Prostate gland (tissue), 2 donors: ENCODE data around the gene MSH4. TPM values are rescaled to one million over a fixed set of nuclear protein-coding genes. Genes with fewer than 3 reads are reported as not detected.

ENCODE experiments used
- DNase-seq: peaks from one replicate; pipeline ENCODE4 v3.0.0-alpha.2; 2019; ENCODE audit warnings: low spot score
- H3K27ac ChIP-seq, 2 donors: fragments of 200-600 bp; sonication (generic); 2 replicates each; pipeline ENCODE4 v1.5.1; 2017 to 2019
- H3K27me3 ChIP-seq: fragments of 200-600 bp; sonication (generic); replicated peaks from 2 replicates; pipeline ENCODE4 v1.5.1; 2019; ENCODE audit not compliant: insufficient read depth
- H3K36me3 ChIP-seq, 2 donors: fragments of 200-600 bp; sonication (generic); 1 replicate in 1 of 2; 2 replicates in 1 of 2; pipeline versions ENCODE4 v1.5.1 to v1.8.1; 2017 to 2019
- H3K4me1 ChIP-seq: fragments of 200-600 bp; sonication (generic); replicated peaks from 2 replicates; pipeline ENCODE4 v1.5.1; 2019
- H3K4me3 ChIP-seq, 2 donors: fragments of 200-600 bp; sonication (generic); 2 replicates each; pipeline ENCODE4 v1.5.1; 2017 to 2019
- H3K9me3 ChIP-seq: fragments of 200-600 bp; sonication (generic); 2 replicates; pipeline ENCODE4 v1.5.1; 2017
- POLR2A ChIP-seq: fragments of 450-650 bp; IDR thresholded peaks from one replicate; pipeline ENCODE4 v1.6.1; 2016; ENCODE audit warnings: antibody characterized with exemption, mild to moderate bottlenecking
- POLR2AphosphoS5 ChIP-seq: sonication (generic); formaldehyde crosslinking; IDR thresholded peaks from one replicate; pipeline ENCODE4 v1.6.1; 2017; ENCODE audit warnings: antibody characterized with exemption
- WGBS: methylation state at CpG from one replicate; pipeline ENCODE4 v1.1.5; 2018; 5-methylcytosine and 5-hydroxymethylcytosine counted together
- intact Hi-C: fragments of 100-400 bp; cut with DNase I; formaldehyde crosslinking; loops from one replicate; pipeline ENCODE4 v1.14.2; 2022
- total RNA-seq, 2 donors: library from RNA; depleted of rRNA; stranded (reverse); fragments of >200 nt; gene quantifications; one replicate each; pipeline ENCODE4 v1.1.0, GENCODE V29; 2016
- TF ChIP-seq, protein P1 (sequence below), 4 experiments: fragments of 200-600 bp in 2 of 4; fragments of 450-650 bp in 2 of 4; sonication (generic) in 2 of 4; IDR thresholded peaks; 1 replicate in 3 of 4; 2 replicates in 1 of 4; pipeline ENCODE4 v1.5.1; 2016 to 2019; ENCODE audit warnings: antibody characterized with exemption in 4 of 4, mild to moderate bottlenecking in 2 of 4, moderate library complexity in 2 of 4

Gene MSH4
- total RNA-seq, 2 donors from 2014 or later, result 0.05 to 0.91 TPM

DNA sequence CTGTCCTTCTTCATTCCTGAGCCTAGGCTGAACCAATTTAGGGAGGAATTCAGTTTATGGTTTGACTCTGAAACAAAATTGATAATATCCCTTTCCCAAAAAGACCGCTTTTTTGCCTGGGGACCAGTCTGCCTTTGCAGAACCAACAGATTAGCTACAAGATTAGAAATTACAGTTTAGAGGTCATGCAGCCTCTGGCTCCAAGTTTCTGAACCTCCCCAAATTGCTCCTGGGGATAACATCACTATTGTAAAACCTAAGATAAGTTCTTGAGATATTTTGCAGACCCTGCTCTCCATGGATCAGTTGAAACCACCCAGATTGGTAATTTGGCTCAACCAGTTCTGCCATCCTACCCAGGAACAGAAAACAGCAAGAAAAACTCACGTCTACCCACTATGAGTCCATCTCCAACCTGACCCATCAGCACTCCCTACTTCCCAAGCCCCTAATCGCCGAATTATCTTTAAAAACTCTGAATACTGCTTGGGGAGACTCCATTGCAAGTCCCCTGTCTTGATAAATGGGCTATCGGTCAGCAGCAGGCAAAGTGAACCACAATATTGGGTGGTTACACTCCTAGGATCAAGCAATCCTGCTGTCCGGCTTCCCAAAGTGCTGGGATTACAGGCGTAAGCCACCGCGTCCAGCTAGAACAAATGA, 11.2 kb upstream of the MSH4 start:
- peak overlapping the region; percentile 55 to 68 for H3K4me3 ChIP-seq
- peak overlapping the region; percentile 71 to 72 for H3K27ac ChIP-seq
- no peaks in the 10 kb centered on the region for H3K27me3 ChIP-seq
- no peaks in the 10 kb centered on the region for H3K9me3 ChIP-seq
- peaks cover 0 to 2% of the 10 kb centered on the region in 2 donors for H3K36me3 ChIP-seq
- no peaks in the 10 kb centered on the region for H3K4me1 ChIP-seq
- intact Hi-C loops, result loop anchor here (5.0 kb wide), 1 partner anchor 63 kb away; the partner anchor contains the start of gene ACADM
- WGBS, result 10% methylated on average over 9 of the region's 9 CpGs
- DNase-seq, result no peak
- TF ChIP-seq POLR2A, result no peak
- TF ChIP-seq POLR2AphosphoS5, result no peak
- TF ChIP-seq, protein P1, sequence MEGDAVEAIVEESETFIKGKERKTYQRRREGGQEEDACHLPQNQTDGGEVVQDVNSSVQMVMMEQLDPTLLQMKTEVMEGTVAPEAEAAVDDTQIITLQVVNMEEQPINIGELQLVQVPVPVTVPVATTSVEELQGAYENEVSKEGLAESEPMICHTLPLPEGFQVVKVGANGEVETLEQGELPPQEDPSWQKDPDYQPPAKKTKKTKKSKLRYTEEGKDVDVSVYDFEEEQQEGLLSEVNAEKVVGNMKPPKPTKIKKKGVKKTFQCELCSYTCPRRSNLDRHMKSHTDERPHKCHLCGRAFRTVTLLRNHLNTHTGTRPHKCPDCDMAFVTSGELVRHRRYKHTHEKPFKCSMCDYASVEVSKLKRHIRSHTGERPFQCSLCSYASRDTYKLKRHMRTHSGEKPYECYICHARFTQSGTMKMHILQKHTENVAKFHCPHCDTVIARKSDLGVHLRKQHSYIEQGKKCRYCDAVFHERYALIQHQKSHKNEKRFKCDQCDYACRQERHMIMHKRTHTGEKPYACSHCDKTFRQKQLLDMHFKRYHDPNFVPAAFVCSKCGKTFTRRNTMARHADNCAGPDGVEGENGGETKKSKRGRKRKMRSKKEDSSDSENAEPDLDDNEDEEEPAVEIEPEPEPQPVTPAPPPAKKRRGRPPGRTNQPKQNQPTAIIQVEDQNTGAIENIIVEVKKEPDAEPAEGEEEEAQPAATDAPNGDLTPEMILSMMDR (IDR thresholded peaks at IDR 0.05), result no peak

- Histone ChIP-seq H3K36me3 (peaks cover 0 to 7% of the 10 kb centered on the region in 2 donors), H3K9me3 (no peaks in the 10 kb centered on the region), H3K4me1 (no peaks in the 10 kb centered on the region), H3K27me3 (no peaks in the 10 kb centered on the region), H3K27ac (peak within 1 kb of the TSS; percentile 71 to 72), H3K4me3 (peak within 1 kb of the TSS; percentile 55 to 68)
- under 1% methylated on average over 28 of the region's 28 CpGs for WGBS
- DNase-seq, result peak; percentile 91
- intact Hi-C loops, result loop anchor here (5.0 kb wide), 1 partner anchor 64 kb away; the partner anchor contains the start of gene ACADM
- peak; percentile 92 for TF ChIP-seq POLR2AphosphoS5
- peak; percentile 82 for TF ChIP-seq POLR2A
- TF ChIP-seq, protein P1 (IDR thresholded peaks at IDR 0.05), result peak in 1 of 4 experiments; percentile 6
These were observed 10.5 kb upstream of the MSH4 start, which contains the start of gene RABGGTB for GRCh38 chr1:75785983-75786853. Gene RABGGTB (plus strand): TSS chr1:75786256. CDS start chr1:75786272, 16 bp downstream.

DNA sequence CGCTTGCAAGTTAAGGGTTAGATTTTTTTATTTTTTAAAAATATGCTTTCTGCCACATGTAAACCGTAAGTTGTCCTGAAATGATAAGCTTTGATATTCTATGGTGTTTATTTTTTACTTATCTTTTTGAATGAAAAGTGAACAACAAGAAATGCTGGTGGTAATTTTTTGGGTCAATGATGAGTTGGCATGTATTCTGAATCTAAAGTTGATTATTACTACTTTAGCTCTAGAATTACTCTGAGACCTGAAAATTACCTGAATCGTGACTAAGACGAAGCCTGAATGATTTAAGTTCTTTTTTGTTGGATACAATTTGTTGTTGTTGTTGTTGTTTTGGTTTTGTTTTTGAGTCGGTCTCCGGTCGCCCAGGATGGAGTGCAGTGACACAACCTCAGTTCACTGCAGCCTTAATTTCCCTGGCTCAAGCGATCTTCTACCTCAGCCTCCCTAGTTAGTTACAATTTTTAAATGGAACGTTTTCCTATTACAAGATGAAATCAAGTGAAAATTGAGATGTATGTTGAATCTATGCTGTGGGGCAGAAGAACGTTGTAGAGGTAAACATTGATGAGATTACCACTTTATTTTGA, 9.7 kb upstream of the MSH4 start:
- TF ChIP-seq POLR2AphosphoS5 (no peak), POLR2A (no peak)
- TF ChIP-seq, protein P1 (IDR thresholded peaks at IDR 0.05), result no peak
- intact Hi-C loops, result loop anchor here (5.0 kb wide), 1 partner anchor 65 kb away; the partner anchor contains the start of gene ACADM
- WGBS, result 3% methylated on average over 10 of the region's 10 CpGs
- Histone ChIP-seq H3K27me3 (no peaks in the 10 kb centered on the region), H3K9me3 (no peaks in the 10 kb centered on the region), H3K4me1 (no peaks in the 10 kb centered on the region), H3K27ac (peak overlapping the region in 1 of 2 donors; percentile 71), H3K4me3 (peak overlapping the region; percentile 55 to 68), H3K36me3 (peaks cover 0 to 7% of the 10 kb centered on the region in 2 donors)
- no peak for DNase-seq

GRCh38 chr1:75787524-75787923, 9.2 kb upstream of the MSH4 start:
- H3K4me1 ChIP-seq, result no peaks in the 10 kb centered on the region
- H3K4me3 ChIP-seq, result peak overlapping the region; percentile 55 to 68
- 9% methylated on average over 4 of the region's 4 CpGs for whole genome bisulfite sequencing
- TF ChIP-seq POLR2AphosphoS5, result no peak
- no peak for TF ChIP-seq POLR2A
- TF ChIP-seq, protein P1 (IDR thresholded peaks at IDR 0.05), result no peak
- intact Hi-C loops, result loop anchor here (5.0 kb wide), 1 partner anchor 65 kb away; the partner anchor contains the start of gene ACADM
- H3K9me3 ChIP-seq, result no peaks in the 10 kb centered on the region
- no peak overlapping the region for H3K27ac ChIP-seq
- no peaks in the 10 kb centered on the region for H3K27me3 ChIP-seq
- H3K36me3 ChIP-seq, result peaks cover 0 to 7% of the 10 kb centered on the region in 2 donors
- no peak for DNase-seq
